OCI-LY1 (cell line): ENCODE measurements around the gene FPR2.

Experiments
- EZH2 ChIP-seq: fragments of 200-600 bp; sonication (generic), shearing (Covaris generic); IDR thresholded peaks from 2 replicates; pipeline ENCODE4 v1.8.0; 2017; ENCODE audit warnings: borderline replicate concordance, mixed run types, mild to moderate bottlenecking, antibody characterized with exemption, low read length, moderate library complexity, mixed read lengths
- TF ChIP-seq, protein P1 (sequence below): fragments of 200-600 bp; sonication (generic), shearing (Covaris generic); IDR thresholded peaks from 2 replicates; pipeline ENCODE4 v1.5.1; 2017; ENCODE audit warnings: mild to moderate bottlenecking, antibody characterized with exemption, low read length, moderate library complexity, mixed read lengths

DNA sequence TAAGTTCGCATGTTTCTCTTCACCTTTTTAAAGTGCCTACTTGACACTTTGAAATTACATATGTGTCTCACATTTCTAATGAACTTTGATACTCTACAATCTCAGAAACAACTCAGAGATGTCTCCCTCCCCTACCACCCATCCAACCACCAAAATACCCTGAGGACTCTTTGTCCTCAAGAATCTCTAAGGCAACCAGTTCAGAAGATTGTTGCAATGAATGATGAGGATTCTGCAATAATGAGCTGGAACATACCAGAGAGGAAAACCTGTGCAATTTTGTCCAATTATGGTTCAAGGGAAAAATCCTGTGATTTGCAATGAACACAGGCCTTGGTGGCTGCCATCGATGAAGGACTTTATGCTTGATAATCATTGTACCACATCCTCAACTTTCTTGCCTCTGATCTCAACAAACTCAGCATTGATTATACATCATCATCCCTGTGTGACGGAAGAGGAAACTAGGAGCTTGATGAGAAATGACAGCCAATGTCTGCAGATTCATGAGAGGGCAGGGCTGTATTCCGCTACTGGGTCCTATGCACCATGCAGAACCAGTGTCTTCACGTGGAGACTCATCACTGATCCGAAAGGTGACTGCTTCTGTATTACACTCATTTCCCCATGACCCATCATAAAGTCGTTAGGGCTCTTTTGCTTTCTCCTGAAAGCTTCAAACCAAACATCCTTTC is 10.4 kb upstream of the FPR2 start:
- TF ChIP-seq, protein P1, sequence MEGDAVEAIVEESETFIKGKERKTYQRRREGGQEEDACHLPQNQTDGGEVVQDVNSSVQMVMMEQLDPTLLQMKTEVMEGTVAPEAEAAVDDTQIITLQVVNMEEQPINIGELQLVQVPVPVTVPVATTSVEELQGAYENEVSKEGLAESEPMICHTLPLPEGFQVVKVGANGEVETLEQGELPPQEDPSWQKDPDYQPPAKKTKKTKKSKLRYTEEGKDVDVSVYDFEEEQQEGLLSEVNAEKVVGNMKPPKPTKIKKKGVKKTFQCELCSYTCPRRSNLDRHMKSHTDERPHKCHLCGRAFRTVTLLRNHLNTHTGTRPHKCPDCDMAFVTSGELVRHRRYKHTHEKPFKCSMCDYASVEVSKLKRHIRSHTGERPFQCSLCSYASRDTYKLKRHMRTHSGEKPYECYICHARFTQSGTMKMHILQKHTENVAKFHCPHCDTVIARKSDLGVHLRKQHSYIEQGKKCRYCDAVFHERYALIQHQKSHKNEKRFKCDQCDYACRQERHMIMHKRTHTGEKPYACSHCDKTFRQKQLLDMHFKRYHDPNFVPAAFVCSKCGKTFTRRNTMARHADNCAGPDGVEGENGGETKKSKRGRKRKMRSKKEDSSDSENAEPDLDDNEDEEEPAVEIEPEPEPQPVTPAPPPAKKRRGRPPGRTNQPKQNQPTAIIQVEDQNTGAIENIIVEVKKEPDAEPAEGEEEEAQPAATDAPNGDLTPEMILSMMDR: no peak
- no peak for TF ChIP-seq EZH2
